Limb (tissue), 2 donors: Measurements from ENCODE around the gene SS18.

Source experiments
- DNase-seq, 2 donors: peaks; one replicate each; pipeline ENCODE4 v3.0.0-alpha.2; 2016; ENCODE audit errors: extremely low spot score in 2 of 2

The SS18 gene

DNA sequence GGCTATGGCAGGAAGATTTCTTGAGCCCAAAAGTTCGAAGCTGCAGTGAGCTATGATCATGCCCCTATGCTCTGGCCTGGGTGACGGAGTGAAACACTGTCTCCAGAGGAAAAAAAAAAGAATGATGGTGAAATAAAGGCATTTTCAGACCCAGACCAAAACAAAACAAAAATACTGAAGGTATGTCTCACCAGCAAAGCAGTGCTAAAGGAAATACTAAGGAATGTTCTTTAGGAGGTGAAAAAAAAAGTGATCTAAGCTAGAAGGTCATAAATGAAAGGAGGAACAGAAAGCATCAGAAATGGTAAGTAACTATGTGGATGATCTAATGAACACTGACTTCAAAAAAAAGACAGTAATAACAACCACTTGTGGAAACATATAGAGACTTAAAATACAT, 18.7 kb downstream of the SS18 start:
- no peak for DNase-seq

- DNase-seq, result no peak
Measured at GRCh38 chr18:26071020-26071419, 19.4 kb downstream of the SS18 start.

DNA sequence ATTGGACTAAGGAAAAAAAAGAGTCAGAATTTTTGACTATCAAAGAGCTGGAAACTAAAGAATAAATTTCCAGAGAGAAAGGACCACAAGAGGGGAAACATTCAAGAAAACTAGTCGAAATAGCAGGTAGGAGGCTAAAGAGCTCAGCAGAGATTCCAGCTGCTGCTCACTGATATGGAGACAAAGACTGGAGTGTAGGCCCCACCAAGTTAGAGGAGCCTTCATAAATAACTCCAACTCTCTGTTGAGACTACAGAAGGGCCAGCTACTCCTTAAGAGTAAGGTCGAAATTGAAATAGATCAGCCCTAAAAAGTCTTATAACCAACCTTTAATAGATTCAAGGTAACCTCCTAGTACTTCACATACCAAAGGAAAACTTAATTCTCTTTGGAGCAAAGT, 31.1 kb downstream of the SS18 start:
- no peak for DNase-seq

DNA sequence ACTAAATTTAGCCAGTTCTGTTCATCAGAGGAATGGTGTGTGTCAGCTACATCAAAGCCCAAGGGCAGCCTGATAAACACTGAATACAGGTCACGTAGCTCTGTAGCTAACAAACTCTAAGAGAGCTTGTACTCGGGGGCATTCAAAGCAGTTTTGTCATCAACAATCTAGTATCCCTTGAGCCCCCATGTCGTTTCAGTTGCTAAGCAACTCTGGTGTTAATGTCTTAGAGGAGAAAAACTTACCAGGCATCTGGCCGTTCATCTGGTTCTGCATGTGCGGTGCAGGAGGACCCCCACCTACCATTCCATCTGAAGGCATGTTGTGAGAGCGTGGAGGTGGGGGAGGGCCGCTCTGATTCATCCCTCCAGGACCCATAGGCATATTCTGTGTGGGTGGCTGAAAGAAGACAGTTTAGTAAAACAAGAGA, 33.1 kb downstream of the SS18 start:
- peak in 1 of 2 donors; percentile 41 for DNase-seq

- no peak for DNase-seq
Measured at GRCh38 chr18:26056291-26056690, 34.1 kb downstream of the SS18 start.

- DNase-seq, result no peak
Measured at GRCh38 chr18:26052505-26052904, 37.9 kb downstream of the SS18 start.

DNA sequence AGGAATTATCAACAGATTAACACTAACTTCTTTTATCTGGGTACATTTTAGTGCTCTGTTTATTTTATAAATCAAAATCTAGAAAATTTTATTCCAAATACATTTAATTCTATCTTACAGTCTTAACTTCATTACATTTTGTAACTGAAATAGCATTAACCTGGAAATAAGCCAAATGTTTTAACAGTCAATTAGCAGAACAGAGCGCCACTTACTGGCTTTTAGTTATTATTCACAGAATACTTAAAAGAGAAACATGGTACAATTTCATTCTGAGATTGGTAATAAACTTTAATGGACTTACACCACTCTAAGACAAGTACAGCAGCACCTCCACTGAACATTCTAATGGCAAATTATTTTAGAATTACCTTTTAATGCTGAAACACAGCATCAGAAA, 38.6 kb downstream of the SS18 start:
- no peak for DNase-seq

- no peak for DNase-seq
Measured at GRCh38 chr18:26046419-26047077, 43.9 kb downstream of the SS18 start.

DNA sequence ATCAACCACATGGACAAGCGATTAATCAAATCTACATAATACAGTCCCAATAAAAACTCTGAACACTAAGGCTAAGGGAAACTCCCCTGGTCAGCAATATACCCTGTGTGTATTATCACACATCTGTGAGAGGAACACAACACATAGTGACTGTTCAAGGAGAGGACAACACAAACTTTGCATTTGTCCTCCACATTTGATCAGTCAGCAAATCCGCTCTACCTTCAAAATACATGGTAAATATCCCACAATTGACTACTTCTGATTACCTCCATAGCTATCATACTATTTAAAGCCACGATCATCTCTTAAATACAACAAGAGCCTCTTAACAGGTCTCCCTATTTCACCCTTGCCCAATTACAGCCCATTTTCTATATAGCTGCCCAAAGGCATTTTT, 45.6 kb downstream of the SS18 start:
- no peak for DNase-seq

- DNase-seq, result no peak
Measured at GRCh38 chr18:26040051-26040656, 50.3 kb downstream of the SS18 start.

- no peak for DNase-seq
Measured at GRCh38 chr18:26039203-26039602, 51.2 kb downstream of the SS18 start.

DNA sequence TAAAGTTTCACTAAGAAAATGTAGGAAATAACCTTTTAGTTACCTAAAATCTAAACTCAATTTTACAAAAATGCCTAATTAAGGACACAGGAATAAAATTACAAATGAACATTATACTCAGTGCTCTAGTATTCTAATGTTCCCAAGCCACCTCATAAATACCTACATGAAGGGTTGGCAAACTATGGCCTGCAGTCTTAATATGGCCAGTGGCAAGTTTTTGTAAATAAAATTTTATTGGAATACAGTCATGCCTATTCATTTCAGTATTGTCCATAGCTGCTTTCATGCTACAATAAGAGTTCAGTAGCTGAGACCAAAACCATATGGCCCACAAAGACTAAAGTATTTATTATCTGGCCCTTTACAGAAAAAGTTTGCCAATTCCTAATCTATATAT, 53.8 kb downstream of the SS18 start:
- no peak for DNase-seq

GRCh38 chr18:26034850-26035497, 55.4 kb downstream of the SS18 start:
- no peak for DNase-seq

- DNase-seq, result no peak
Measured at GRCh38 chr18:26022585-26022984, 67.8 kb downstream of the SS18 start.

- no peak for DNase-seq
Measured at GRCh38 chr18:26021061-26021754, 69.2 kb downstream of the SS18 start.

- peak in 1 of 2 donors; percentile 40 for DNase-seq
Measured at GRCh38 chr18:26017929-26018328, 72.5 kb downstream of the SS18 start.

- DNase-seq, result no peak
Measured at GRCh38 chr18:26014462-26014861, 76.0 kb downstream of the SS18 start.

DNA sequence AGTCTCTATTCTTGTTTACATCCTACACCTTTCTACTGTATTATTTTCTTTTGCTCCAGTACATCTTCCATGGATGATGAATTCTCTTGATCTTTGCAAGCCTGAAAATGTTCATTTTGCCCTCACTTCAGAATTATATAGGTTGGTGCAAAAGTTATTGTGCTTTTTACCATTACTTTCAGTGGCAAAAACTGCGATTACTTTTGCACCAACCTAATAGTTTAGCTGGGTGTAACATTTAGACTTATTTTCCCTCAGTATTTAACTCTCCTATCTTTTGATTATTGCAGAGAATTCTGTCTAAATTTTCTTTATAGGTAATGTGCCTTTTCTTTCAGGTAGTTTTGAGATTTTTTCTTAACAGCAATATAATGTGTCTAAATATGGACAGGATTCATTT, 81.8 kb downstream of the SS18 start:
- DNase-seq, result no peak

DNA sequence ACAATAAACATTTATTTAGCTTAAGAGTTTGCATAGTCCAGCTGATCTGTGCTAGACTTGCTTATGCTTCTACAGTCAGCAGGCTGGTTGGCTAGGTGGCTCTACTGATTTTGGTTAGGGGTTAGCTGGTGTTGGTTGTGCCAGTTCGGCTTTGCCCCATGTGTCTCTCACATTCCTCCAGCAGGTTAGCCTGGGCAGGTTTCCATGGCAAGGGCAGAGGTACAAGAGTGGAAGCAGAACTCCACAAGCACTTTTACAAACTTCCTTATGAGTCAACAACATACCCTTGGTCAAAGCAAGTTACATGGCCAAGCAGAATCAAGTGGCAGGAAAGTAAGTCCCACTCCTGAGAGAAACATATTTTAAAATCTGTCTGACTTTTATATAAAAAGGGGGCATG, 82.3 kb downstream of the SS18 start:
- no peak for DNase-seq

DNA sequence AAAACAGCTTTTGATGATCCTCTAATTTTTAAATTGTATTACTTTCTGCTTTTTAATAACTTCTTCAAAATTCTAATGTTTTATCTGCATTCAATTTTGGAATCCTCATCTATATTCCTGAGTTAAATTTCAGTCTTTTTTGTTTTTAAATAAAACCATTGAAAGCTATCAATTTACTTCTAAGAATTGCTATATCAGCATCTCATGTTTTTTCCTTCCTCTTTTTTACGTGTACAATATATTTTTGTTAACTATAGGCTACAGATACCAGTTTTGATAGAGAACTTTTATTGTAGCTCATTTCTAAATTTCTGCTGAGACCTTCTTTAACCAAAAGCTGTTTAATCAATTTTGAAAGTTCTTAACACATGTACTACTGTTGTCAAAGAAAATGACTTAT, 84.5 kb downstream of the SS18 start:
- DNase-seq, result no peak

DNA sequence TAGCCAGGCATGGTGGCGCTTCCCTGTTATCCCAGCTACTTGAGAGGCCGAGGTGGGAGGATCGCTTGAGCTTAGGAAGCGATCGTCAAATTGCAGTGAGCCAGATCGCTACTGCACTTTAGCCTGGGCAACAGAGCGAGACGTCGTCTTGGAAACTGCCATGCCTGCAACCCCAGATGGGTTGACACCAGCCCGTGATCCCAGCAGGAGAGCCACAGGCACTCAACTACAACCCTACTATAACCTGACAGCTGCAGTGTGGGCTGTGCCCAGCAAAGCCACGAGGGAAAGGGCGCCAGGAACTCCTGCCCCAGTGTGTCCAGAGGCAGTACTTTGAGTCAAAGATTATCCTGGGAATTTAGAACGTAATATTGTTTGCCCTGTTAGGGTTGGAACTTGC, 85.6 kb downstream of the SS18 start:
- no peak for DNase-seq

DNA sequence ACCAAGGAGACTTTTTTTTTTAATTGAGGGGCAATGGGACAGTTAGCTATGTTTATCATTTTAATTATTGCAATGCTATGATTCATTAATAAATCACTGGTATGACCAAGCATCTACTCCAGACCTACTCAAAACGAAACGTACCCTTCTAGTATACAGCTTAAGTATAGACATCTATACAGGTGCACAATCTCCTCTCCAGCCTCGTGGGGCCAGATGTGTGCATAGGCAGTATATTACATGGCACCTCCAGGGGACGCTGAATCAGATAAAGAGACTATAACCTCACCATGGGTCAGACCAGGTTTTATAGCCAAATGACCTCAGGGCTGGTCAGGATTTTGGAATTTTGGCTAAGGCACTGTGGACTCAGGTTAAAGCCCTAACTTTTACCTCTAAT, 86.6 kb downstream of the SS18 start:
- DNase-seq, result no peak
